Muscle of back (tissue), 13 donors: ENCODE measurements around the gene GATA1. TPM values are rescaled to one million over a fixed set of nuclear protein-coding genes. Genes with fewer than 3 reads are reported as not detected.
A peak's percentile ranks its signal among the peaks of the same experiment; 100 is the strongest.

ENCODE experiments used
- DNase-seq, 3 donors: peaks; one replicate each; pipeline versions ENCODE4 v3.0.0 to v3.0.0-alpha.2; 2013
- long read RNA-seq, 9 donors: transcript quantifications; one replicate each; lab custom pipeline, GENCODE V29; 2026
- polyA plus RNA-seq, 10 donors: library from polyadenylated mRNA; unstranded; fragments of 120-200 nt; gene quantifications; one replicate each; pipeline ENCODE4 v1.2.1, GENCODE V29; 2013; ENCODE audit not compliant: insufficient read length in 10 of 10

Gene GATA1
- polyA plus RNA-seq: 1 to 10 TPM in 2 of 10 donors, under 1 TPM in 8; 0.28 to 1.9 (median 0.65) TPM
- long read RNA-seq, donor 1: 0 reads
- long read RNA-seq, donor 2: 0 reads
- long read RNA-seq, donor 3: 0 reads
- long read RNA-seq, donor 4: 0 reads
- long read RNA-seq, donor 5: 0 reads
- long read RNA-seq, donor 6: 0 reads
- long read RNA-seq, donor 7: 0 reads
- long read RNA-seq, donor 8: 0 reads
- long read RNA-seq, donor 9: 0 reads

DNA sequence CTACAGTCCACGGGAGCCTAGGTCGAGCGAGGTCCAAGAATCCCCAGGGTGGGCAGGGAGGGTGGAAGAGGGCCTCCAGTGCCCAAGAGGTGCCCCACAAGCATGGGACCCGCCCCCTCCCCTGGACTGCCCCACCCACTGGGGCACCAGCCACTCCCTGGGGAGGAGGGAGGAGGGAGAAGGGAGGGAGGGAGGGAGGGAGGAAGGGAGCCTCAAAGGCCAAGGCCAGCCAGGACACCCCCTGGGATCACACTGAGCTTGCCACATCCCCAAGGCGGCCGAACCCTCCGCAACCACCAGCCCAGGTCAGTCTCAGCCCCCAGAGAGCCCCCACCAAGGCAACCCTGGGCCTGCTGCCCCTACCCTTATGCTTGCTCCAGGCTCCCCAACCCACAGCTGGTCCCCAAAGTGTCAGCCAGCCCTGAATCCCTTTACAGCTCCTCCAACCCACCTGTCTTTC, at the start of gene GATA1:
GATA1 (plus strand) TSS at position 250 of the 460 bp plus-strand sequence. CDS start 4,520 bp downstream, outside the sequence.
- no peak for DNase-seq

DNA sequence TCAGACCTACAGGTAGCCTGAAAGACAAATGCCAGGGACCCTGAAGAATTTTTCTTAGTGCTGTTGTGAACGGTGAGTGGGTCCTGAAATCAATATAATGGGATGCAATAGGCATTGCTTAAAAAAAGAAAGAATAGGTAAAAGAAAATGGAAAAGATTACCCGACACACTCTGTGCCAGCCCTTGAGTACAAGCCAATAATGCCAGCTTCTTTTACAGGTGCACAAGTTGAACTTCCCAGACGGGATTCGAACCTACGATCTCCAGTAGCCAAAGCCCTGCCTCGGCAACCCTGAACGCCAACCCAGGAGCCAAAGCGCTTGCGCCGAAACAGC, 49.5 kb upstream of the GATA1 start:
- DNase-seq: no peak

DNA sequence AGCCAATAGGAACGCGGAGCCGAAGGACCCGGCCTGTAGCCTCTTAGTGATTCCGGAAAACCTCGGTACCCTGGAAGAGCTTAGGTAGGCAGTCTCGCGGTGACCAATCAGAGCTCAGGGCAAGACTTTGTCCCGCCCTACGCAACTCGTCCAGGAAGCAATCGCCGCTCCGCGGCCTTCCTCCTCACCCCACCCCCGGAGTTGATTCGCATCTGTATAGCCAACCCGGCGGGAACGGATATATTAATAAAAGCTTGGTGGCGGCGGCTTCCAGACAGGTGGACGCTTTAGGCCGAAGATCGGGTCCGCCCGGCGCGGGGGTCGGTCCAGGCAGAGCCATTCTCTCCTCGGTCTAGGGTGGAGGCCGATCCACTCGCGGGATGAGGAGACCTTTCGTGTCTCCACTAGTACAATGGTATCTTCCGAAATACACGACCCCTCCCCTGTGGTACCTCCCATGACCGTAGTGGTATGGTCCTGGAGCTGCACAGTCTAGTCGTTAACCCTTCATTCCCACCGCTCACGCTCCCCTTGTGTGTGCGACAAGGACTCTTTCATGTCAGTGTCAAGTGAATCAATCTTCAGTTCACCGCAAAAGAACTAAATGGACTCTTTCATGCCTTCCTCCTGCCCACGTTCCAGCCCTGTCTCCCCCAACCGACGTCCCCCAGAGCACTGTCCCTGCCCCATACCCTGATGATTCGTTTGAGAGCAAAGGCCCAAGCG, 49.0 kb upstream of the GATA1 start:
- DNase-seq: peak; percentile 95 to 97 (median 96)

DNA sequence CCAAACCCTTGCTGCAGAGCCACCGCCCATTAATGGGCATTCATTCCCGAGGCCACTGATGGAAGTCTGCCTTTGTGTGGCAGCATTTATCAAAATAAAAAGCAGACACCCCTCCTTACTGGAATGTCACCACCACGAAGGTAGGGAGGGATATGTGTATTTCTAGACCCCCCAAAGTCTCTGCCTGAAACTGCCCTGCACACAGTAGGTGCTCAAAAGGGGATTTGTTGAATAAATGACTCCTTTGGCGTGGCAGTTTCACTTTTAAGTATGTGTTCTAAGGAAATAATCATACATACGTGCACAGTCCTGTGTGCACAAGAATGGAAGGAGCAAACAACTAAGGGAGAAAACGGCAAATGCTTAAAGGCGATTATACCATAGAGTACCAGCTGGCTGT, 48.5 kb upstream of the GATA1 start:
- no peak for DNase-seq

GRCh38 chrX:48741834-48742233, 44.6 kb upstream of the GATA1 start:
- no peak for DNase-seq

- DNase-seq: no peak
These were observed 41.2 kb upstream of the GATA1 start for GRCh38 chrX:48745222-48745621.

GRCh38 chrX:48747415-48748016, 38.9 kb upstream of the GATA1 start:
- no peak for DNase-seq

DNA sequence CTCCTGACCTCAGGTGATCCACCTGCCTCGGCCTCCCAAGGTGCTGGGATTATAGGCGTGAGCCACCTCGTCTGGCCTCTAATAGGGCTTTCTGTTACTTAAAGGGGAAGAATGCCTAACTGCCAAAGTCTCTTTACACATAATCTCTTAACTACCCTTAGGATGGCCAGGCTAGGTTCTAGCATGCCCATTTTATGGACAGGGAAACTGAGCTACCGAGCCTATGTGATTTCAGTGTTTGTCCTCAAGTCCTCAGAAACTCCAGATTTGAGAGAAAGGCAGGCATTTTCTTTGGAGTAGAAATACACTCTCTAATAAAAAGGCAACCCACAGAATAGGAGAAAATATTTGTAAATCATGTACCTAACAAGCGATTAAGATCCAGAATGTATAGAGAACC, 37.2 kb upstream of the GATA1 start:
- no peak for DNase-seq

GRCh38 chrX:48751343-48751742, 35.0 kb upstream of the GATA1 start:
- no peak for DNase-seq

DNA sequence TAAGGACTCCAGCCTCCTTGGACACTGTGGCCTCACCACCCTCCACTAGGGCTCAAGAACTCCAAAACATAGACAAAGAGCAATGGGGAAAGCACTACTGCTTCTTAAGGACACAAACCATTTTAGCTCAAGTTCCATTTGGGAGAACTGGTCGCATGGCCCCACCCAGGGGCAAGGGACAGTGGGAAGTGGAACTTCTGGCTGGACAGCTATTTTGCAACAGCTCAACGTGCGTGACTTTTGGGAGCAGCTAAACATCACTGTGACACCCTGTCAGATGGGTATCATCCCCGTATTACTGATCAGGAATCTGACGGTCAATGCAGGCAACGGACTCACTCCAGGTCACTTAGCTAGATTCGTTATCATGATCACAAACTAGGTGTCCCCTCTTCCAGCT, 33.9 kb upstream of the GATA1 start:
- no peak for DNase-seq

GRCh38 chrX:48753708-48754228, 32.6 kb upstream of the GATA1 start:
- DNase-seq: no peak

DNA sequence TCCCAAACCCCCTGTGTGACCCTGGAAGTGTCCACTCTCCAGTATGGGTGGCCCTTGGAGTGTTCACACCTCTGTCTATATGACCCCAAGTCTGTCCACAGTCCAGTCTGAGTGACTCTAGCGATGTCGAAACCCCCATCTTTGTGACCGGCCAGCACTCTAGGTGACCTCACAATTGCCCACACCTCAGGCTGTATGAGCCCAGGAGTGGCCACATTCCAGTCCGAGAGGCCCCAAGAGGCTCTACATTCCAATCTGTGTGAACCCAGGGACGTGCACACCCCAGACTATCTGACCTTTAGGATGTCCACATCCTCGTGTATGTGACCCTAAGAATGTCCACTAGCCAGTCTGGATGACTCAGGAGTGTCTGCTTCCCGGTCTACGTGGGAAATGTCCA, 32.2 kb upstream of the GATA1 start:
- no peak for DNase-seq

GRCh38 chrX:48761674-48762471, 24.5 kb upstream of the GATA1 start, which contains the start of gene GLOD5:
Gene GLOD5, plus strand, starts transcription at chrX:48761747. Its CDS starts 44 bp downstream, at chrX:48761791.
- no peak for DNase-seq

GRCh38 chrX:48769230-48769629, 17.2 kb upstream of the GATA1 start:
- no peak for DNase-seq

- no peak for DNase-seq
These were observed 16.1 kb upstream of the GATA1 start for GRCh38 chrX:48770296-48770695.

GRCh38 chrX:48772602-48773001, 13.8 kb upstream of the GATA1 start:
- DNase-seq: no peak

GRCh38 chrX:48776818-48777439, 9.5 kb upstream of the GATA1 start:
- DNase-seq: no peak

- DNase-seq: no peak
These were observed 7.0 kb upstream of the GATA1 start for GRCh38 chrX:48779399-48779798.

DNA sequence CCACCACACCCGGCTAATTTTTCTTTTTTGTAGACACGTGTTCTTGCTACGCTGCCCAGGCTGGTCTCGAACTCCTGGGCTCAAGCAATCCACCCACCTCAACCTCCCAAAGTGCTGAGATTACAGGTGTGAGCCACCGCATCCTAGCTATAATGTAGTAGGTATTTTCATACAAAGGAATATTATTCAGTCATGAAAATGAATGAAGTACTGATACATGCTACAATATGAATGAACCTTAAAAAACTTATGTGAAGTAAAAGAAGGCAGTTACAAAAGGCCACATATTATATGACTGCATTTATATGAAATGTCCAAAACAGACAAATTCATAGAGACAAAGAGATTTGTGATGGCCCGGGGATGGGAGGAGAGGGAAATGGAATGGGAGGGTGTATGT, 4.7 kb upstream of the GATA1 start:
- no peak for DNase-seq

DNA sequence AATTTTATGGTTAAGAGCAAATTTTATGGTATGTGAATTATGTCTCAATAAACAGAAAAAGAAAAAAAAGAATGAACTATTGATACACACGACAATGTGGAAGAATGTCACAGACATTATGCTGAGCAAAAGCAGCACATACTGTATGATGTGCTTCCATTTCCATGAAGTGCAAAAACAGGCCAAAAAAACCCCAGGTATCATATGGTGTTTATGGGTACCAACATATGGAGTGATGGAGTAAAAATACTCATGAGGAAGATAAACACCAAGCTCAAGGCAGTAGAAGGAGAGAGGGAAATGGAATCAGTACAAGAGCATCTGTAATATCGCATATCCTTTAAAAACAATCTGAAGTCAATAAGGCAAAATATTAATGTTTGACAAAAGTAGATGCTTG, 4.2 kb upstream of the GATA1 start:
- DNase-seq: no peak

- no peak for DNase-seq
These were observed 3.6 kb upstream of the GATA1 start for GRCh38 chrX:48782795-48783194.

DNA sequence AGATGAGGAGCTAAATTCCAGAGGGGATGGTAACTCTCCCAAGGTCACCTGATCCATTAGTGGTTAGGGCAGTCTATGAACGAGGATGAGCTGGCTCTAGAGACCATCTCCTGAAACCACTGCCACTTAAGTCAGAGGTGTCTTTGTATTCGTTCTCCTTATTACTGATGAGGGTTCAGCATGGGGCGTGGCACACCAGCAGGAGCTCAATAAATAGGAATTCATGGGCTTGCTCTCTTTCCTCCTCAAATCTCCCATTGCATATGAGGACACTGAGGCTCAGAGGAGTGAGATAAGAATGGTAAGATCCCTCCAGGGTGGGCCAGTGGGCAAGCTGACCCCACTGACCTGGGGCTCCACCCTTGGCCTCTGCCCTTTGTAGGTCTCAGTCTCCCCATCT, 1.7 kb upstream of the GATA1 start:
- no peak for DNase-seq
